PC-3 (cell line): ENCODE measurements around the gene LAT.

Experiments
- CTCF ChIP-seq: fragments of 300-600 bp; sonication (generic); conservative IDR thresholded peaks from 2 replicates; pipeline ENCODE4 v1.5.1; 2017; ENCODE audit warnings: antibody characterized with exemption, low read depth, mild to moderate bottlenecking, low read length
- EZH2 ChIP-seq: fragments of 300-600 bp; sonication (generic); IDR thresholded peaks from one replicate; pipeline ENCODE4 v1.6.1; 2017; ENCODE audit warnings: antibody characterized with exemption, mild to moderate bottlenecking, low read length; ENCODE audit not compliant: unreplicated experiment

- TF ChIP-seq CTCF, result no peak
- no peak for TF ChIP-seq EZH2
These were observed 38.7 kb downstream of the LAT start for GRCh38 chr16:29023279-29024277.
